H1 (cell line): ENCODE results near the gene ARHGAP24. TPM values are rescaled to one million over a fixed set of nuclear protein-coding genes. Genes with fewer than 3 reads are reported as not detected.

Experiments used
- CTCF ChIA-PET: fragments of 300-600 bp; sonication (Branson Sonifier 250); formaldehyde crosslinking; loops from one replicate; lab custom pipeline; 2021; ENCODE audit not compliant: partially characterized antibody; lab: Charles Lee
- POLR2A ChIA-PET: fragments of 300-600 bp; sonication (Branson Sonifier 250); formaldehyde crosslinking; loops from one replicate; lab custom pipeline; 2021; ENCODE audit warnings: inconsistent platforms; ENCODE audit not compliant: partially characterized antibody; lab: Charles Lee
- DNase-seq, 2 experiments: peaks; one replicate each; pipeline versions ENCODE4 v3.0.0 to v3.0.0-alpha.2; 2010 to 2022; ENCODE audit warnings: low spot score in 2 of 2, low read depth in 1 of 2, mixed read lengths in 1 of 2
- FAIRE-seq: peaks from 2 replicates; lab custom pipeline; 2011; peaks lifted over from hg19 to GRCh38; lab: Jason Lieb, UNC
- H2AFZ ChIP-seq: 2 replicates; pipeline ENCODE4 v1.8.1; 2012; ENCODE audit warnings: low read length, inconsistent platforms
- H2AK5ac ChIP-seq: 2 replicates; pipeline ENCODE4 v1.6.1; 2013; ENCODE audit warnings: low read depth, low read length
- H2BK120ac ChIP-seq: replicated peaks from 2 replicates; pipeline ENCODE3; 2013; ENCODE audit warnings: low read depth, low read length, inconsistent platforms
- H2BK12ac ChIP-seq: 2 replicates; pipeline ENCODE4 v1.6.1; 2013; ENCODE audit warnings: low read depth, low read length
- H2BK15ac ChIP-seq: 2 replicates; pipeline ENCODE4 v1.6.1; 2013; ENCODE audit warnings: low read length
- H2BK20ac ChIP-seq: 2 replicates; pipeline ENCODE4 v1.6.1; 2013; ENCODE audit warnings: low read length
- H2BK5ac ChIP-seq: 2 replicates; pipeline ENCODE4 v1.6.1; 2013; ENCODE audit warnings: low read depth, low read length
- H3K14ac ChIP-seq: 2 replicates; pipeline ENCODE4 v1.6.1; 2013; ENCODE audit warnings: inconsistent platforms; ENCODE audit not compliant: insufficient read length
- H3K18ac ChIP-seq: 2 replicates; pipeline ENCODE4 v1.6.1; 2013; ENCODE audit warnings: low read length; ENCODE audit errors: extremely low read depth
- H3K23ac ChIP-seq: 2 replicates; pipeline ENCODE4 v1.6.1; 2013; ENCODE audit warnings: inconsistent platforms; ENCODE audit not compliant: insufficient read length
- H3K23me2 ChIP-seq: 2 replicates; pipeline ENCODE4 v1.6.1; 2013; ENCODE audit warnings: low read depth, low read length
- H3K27ac ChIP-seq: 2 replicates; pipeline ENCODE4 v1.6.1; 2011; ENCODE audit warnings: low read depth, low read length, inconsistent platforms
- H3K27me3 ChIP-seq, 4 experiments: replicated peaks in 1 of 4; 1 replicate in 1 of 4; 2 replicates in 3 of 4; pipeline versions ENCODE4 v1.6.1 to v1.8.1; 2011 to 2013; ENCODE audit warnings: low read length in 3 of 4, mild to moderate bottlenecking in 3 of 4, inconsistent platforms in 2 of 4, mixed read lengths in 2 of 4, moderate library complexity in 1 of 4; ENCODE audit not compliant: control insufficient read depth in 3 of 4, insufficient read depth in 3 of 4; ENCODE audit errors: extremely low read depth in 1 of 4
- H3K36me3 ChIP-seq, 4 experiments: 2 replicates each; pipeline versions ENCODE4 v1.6.1 to v1.8.1; 2011 to 2013; ENCODE audit warnings: mild to moderate bottlenecking in 4 of 4, low read length in 3 of 4, moderate library complexity in 2 of 4, control low read depth in 1 of 4, inconsistent platforms in 1 of 4; ENCODE audit not compliant: insufficient read depth in 4 of 4, control insufficient read depth in 2 of 4
- H3K4ac ChIP-seq: replicated peaks from 2 replicates; pipeline ENCODE3; 2013; ENCODE audit warnings: low read length, low read depth, mixed read lengths, inconsistent platforms; ENCODE audit not compliant: insufficient read length
- H3K4me1 ChIP-seq, 4 experiments: replicated peaks in 1 of 4; 1 replicate in 1 of 4; 2 replicates in 3 of 4; pipeline versions ENCODE4 v1.6.1 to v1.8.1; 2011 to 2013; ENCODE audit warnings: low read length in 3 of 4, inconsistent platforms in 2 of 4, mixed read lengths in 1 of 4; ENCODE audit not compliant: insufficient read depth in 4 of 4, control insufficient read depth in 3 of 4
- H3K4me2 ChIP-seq, 2 experiments: 2 replicates each; pipeline versions ENCODE4 v1.6.1 to v1.8.1; 2011 to 2013; ENCODE audit warnings: low read depth in 2 of 2, low read length in 2 of 2, control low read depth in 1 of 2, inconsistent platforms in 1 of 2, mild to moderate bottlenecking in 1 of 2; ENCODE audit not compliant: insufficient read depth in 1 of 2
- H3K4me3 ChIP-seq, 4 experiments: fragments of 200-600, 300-600 bp in 1 of 4; sonication (generic), shearing (Covaris generic), sonication (Bioruptor Twin) in 1 of 4; 2 replicates each; pipeline versions ENCODE4 v1.5.1 to v1.8.1; 2011 to 2016; ENCODE audit warnings: low read length in 4 of 4, low read depth in 3 of 4, control low read depth in 2 of 4, inconsistent platforms in 2 of 4, mild to moderate bottlenecking in 2 of 4, mixed read lengths in 1 of 4, moderate library complexity in 1 of 4; ENCODE audit not compliant: insufficient read depth in 2 of 4; ENCODE audit errors: extremely low read depth in 1 of 4
- H3K56ac ChIP-seq: replicated peaks from 2 replicates; pipeline ENCODE3; 2013; ENCODE audit warnings: low read depth, mild to moderate bottlenecking, mixed read lengths, low read length, inconsistent platforms; ENCODE audit not compliant: insufficient read length
- H3K79me1 ChIP-seq: 2 replicates; pipeline ENCODE4 v1.6.1; 2013; ENCODE audit warnings: low read depth, low read length, control low read depth
- H3K79me2 ChIP-seq, 2 experiments: 2 replicates each; pipeline versions ENCODE4 v1.6.1 to v1.8.1; 2012 to 2013; ENCODE audit warnings: low read length in 2 of 2, mild to moderate bottlenecking in 2 of 2, inconsistent platforms in 1 of 2; ENCODE audit not compliant: insufficient read depth in 2 of 2, control insufficient read depth in 1 of 2
- H3K9ac ChIP-seq, 4 experiments: replicated peaks in 1 of 4; 1 replicate in 1 of 4; 2 replicates in 3 of 4; pipeline versions ENCODE4 v1.6.1 to v1.8.1; 2011 to 2013; ENCODE audit warnings: low read depth in 3 of 4, low read length in 3 of 4, control low read depth in 2 of 4, mild to moderate bottlenecking in 2 of 4, moderate library complexity in 2 of 4, inconsistent platforms in 1 of 4; ENCODE audit errors: extremely low read depth in 1 of 4
- H3K9me3 ChIP-seq, 2 experiments: 2 replicates each; pipeline versions ENCODE4 v1.6.1 to v1.8.1; 2012 to 2013; ENCODE audit warnings: mild to moderate bottlenecking in 2 of 2, moderate library complexity in 2 of 2, control low read depth in 1 of 2, inconsistent platforms in 1 of 2, low read depth in 1 of 2, low read length in 1 of 2, mixed read lengths in 1 of 2; ENCODE audit not compliant: insufficient read depth in 2 of 2
- H4K20me1 ChIP-seq, 2 experiments: replicated peaks in 1 of 2; 2 replicates each; pipeline versions ENCODE3 to v1.8.1; 2011 to 2013; ENCODE audit warnings: inconsistent platforms in 2 of 2, low read length in 2 of 2, mild to moderate bottlenecking in 1 of 2; ENCODE audit not compliant: insufficient read depth in 2 of 2, control insufficient read depth in 1 of 2
- H4K5ac ChIP-seq: 2 replicates; pipeline ENCODE4 v1.6.1; 2013; ENCODE audit warnings: low read length, low read depth, mixed read lengths, inconsistent platforms; ENCODE audit not compliant: insufficient read length
- H4K8ac ChIP-seq: 2 replicates; pipeline ENCODE4 v1.8.0; 2013; ENCODE audit warnings: mild to moderate bottlenecking, moderate library complexity, low read length, inconsistent platforms; ENCODE audit not compliant: insufficient read depth; ENCODE audit errors: extremely low read depth
- H4K91ac ChIP-seq: replicated peaks from 2 replicates; pipeline ENCODE3; 2013; ENCODE audit warnings: low read length, mixed read lengths, inconsistent platforms; ENCODE audit not compliant: insufficient read length
- NRF1 ChIP-seq: IDR thresholded peaks from 2 replicates; pipeline ENCODE4 v1.6.1; 2011; ENCODE audit warnings: mild to moderate bottlenecking, low read depth, low read length, improper control_type of control experiment
- RBBP5 ChIP-seq: IDR thresholded peaks from 2 replicates; pipeline ENCODE4 v1.7.1; 2012; ENCODE audit warnings: low read depth, mild to moderate bottlenecking, inconsistent platforms, low read length, moderate library complexity, borderline replicate concordance
- SP1 ChIP-seq: IDR thresholded peaks from 2 replicates; pipeline ENCODE4 v1.6.1; 2011; ENCODE audit warnings: low read depth, low read length
- WGBS, 2 experiments: shearing (Covaris generic) in 1 of 2; methylation state at CpG; one replicate each; pipeline versions ENCODE4 v1.1.6 to v1.1.7; 2013 to 2015; ENCODE audit warnings: low lambda C conversion rate in 2 of 2, mixed read lengths in 2 of 2, inconsistent platforms in 1 of 2, low coverage in 1 of 2, missing lambda C conversion rate in 1 of 2; ENCODE audit not compliant: insufficient replicate concordance in 2 of 2, insufficient coverage in 1 of 2, insufficient read length in 1 of 2; ENCODE audit errors: extremely low coverage in 1 of 2, missing lambda C conversion rate in 1 of 2; 5-methylcytosine and 5-hydroxymethylcytosine counted together
- polyA plus RNA-seq, 7 experiments: library from polyadenylated mRNA; depleted of rRNA in 3 of 7; stranded (reverse) in 5 of 7; unstranded in 2 of 7; fragments of >200 nt in 5 of 7; fragments of 200-250 nt in 2 of 7; gene quantifications; 1 replicate in 5 of 7; 2 replicates in 1 of 7; 4 replicates in 1 of 7; pipeline versions ENCODE4 v1.2.1 to v1.2.3, GENCODE V29; 2011 to 2013; ENCODE audit warnings: missing spikeins in 2 of 7, mixed read lengths in 2 of 7
- total RNA-seq: library from RNA; stranded (reverse); fragmentation: NEBNext Ultra II Directional; extraction: Animal tissue kit (Norgen Biotek cat#: 25700); gene quantifications from 2 replicates; pipeline ENCODE4 v1.2.1, GENCODE V29; 2021

ARHGAP24 gene
- total and polyA plus RNA-seq, 2 of the 8 experiments (the other 6 are each of a cell fraction or from before 2014, with no cell fraction given): 0.08 to 0.50 TPM

DNA sequence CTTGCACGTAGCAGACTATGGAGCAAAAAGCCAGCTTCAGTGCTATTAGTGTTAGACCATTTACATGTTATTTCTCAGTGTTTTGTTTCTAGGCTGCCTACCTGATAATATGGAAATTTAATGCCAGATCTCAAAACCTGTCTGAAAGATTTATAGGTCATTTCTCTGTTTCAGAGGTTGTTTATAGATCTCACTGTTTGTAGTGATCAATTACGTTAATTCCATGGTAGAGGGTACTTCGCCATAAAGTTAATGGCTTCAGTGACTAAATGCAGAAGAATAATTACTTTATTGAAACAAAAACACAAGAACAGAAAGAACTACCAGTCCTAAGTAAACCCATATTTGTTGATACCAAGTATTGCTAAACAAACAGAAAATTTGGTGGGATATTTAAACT lies 420.8 kb downstream of the ARHGAP24 start:
- ChIA-PET POLR2A (no interaction called here), CTCF (no interaction called here)
- DNase-seq: no peak
- H4K20me1 ChIP-seq: no peaks in the 10 kb centered on the region
- H3K9ac ChIP-seq: no peak overlapping the region
- no peaks in the 10 kb centered on the region for H3K9me3 ChIP-seq
- H3K4ac ChIP-seq: no peak overlapping the region
- no peak overlapping the region for H2BK15ac ChIP-seq
- no peaks in the 10 kb centered on the region for H3K79me2 ChIP-seq
- no peak overlapping the region for H4K8ac ChIP-seq
- no peak overlapping the region for H2BK5ac ChIP-seq
- H2AK5ac ChIP-seq: no peak overlapping the region
- no peak overlapping the region for H3K4me3 ChIP-seq
- H3K18ac ChIP-seq: no peak overlapping the region
- no peaks in the 10 kb centered on the region for H3K23me2 ChIP-seq
- no peak overlapping the region for H4K91ac ChIP-seq
- no peak overlapping the region for H3K23ac ChIP-seq
- no peak overlapping the region for H2AFZ ChIP-seq
- TF ChIP-seq SP1: no peak
- no peak for TF ChIP-seq RBBP5
- TF ChIP-seq NRF1: no peak
- no peak for FAIRE-seq
- no peak overlapping the region for H3K14ac ChIP-seq
- H2BK120ac ChIP-seq: no peak overlapping the region
- no peaks in the 10 kb centered on the region for H3K36me3 ChIP-seq
- no peaks in the 10 kb centered on the region for H3K79me1 ChIP-seq
- no peak overlapping the region for H3K4me2 ChIP-seq
- H4K5ac ChIP-seq: no peak overlapping the region
- H2BK12ac ChIP-seq: no peak overlapping the region
- H3K27ac ChIP-seq: no peak overlapping the region
- no peaks in the 10 kb centered on the region for H3K4me1 ChIP-seq
- 95% methylated on average over 3 of the region's 3 CpGs; no CpG with 5 or more reads in 1 of the 2 experiments for WGBS, 2 experiments
- no peak overlapping the region for H3K56ac ChIP-seq
- H3K27me3 ChIP-seq: no peaks in the 10 kb centered on the region
- H2BK20ac ChIP-seq: no peak overlapping the region
